Measurements from ENCODE around the gene LYZL4.

Gene LYZL4

DNA sequence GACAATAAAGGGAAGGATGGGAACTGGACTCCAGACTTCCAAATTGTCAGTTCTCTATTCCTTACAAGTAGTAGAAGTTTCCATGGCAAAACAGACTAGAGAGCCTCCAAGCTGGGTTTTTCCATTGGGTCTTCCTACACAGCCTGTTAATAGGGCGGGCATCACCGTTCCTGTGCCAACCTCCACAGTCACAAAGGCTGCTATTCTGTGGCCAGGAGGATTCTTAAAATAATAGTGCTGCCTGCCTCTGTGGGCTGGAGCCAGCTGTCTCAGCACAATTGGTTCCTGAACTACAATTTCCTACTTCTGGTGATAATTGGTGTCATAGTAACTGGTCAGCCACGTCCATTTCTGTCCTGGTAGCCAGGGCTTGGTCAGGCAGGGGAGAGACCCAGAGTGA is 38.6 kb downstream of the LYZL4 start:
- no peak for DNase-seq (ENCODE audit: low spot score)

DNA sequence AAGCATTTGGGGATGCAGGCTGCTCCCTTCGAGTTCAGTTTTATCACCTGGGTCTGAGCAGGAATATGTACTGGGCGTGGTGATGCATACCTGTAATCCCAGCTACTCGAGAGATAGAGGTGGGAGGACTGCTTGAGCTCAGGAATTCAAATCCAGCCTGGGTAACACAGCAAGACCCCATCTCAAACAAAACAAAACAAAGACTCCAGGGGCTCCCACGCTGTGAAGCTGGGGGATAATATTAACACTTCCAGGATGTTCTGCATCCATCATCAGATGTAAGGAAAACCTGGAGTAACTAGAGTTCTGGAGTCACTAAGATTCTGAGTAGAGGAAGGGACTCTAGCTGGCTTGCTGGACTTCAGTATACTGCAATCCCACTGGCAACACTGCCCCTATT is 40.6 kb downstream of the LYZL4 start:
- DNase-seq (ENCODE audit: low spot score): no peak

DNA sequence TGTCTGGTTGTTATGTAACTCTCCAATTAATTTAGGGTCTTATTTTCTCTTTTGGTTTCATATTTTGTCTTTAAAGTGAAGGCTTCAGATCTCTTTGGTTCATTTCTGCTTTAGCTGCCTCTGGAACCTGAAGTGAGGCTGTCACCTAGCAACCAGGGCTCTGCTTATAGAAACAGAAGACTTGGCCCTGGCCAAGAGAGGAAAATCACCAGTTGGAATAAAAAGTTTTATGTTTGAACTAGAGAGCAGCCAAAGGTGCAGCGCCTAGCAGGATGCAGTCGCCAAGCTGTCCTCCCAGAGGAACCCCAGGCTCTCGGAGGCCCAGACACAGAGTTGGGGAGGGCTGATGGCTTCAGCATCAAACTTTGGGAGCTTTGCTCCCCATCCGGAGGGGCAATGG is 41.1 kb downstream of the LYZL4 start:
- DNase-seq (ENCODE audit: low spot score): peak; percentile 22

DNA sequence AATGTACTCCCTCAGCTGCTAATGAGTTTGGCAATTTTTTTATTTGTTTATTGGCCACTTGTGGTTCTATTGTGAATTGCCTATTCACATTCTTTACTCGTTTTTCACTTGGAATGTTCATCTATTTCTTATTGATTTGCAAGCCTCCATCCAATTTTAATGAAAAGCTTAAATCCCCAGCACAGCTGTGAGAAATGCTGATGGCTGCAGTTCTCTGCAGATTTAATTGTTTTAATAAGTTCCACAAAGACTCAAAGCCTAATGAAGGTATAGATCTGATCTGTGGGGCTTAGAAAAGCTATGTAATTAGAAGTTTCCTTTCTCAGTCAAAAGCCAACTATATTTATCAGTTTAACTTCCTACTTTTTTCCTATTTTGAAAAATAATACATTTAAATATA is 41.5 kb downstream of the LYZL4 start:
- no peak for DNase-seq (ENCODE audit: low spot score)

DNA sequence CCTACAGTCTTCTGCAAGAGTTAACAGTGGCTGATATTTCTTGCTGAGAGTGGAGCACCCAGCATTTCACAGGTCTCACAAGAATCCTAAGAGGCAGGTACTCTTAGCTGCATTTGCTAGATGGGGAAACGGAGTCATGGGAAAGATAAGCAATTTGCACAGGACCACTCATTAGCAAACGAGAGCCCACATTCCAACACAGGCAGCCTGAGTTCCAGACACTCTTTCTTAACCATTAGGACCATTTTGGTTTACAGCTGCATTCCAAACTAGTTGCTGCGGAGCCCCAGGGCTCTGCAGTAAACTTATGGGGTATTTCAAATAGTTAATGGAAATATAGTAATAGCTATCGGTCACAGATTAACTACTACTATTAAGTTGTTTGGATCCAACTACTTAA is 42.5 kb downstream of the LYZL4 start:
- no peak for DNase-seq (ENCODE audit: low spot score)

DNA sequence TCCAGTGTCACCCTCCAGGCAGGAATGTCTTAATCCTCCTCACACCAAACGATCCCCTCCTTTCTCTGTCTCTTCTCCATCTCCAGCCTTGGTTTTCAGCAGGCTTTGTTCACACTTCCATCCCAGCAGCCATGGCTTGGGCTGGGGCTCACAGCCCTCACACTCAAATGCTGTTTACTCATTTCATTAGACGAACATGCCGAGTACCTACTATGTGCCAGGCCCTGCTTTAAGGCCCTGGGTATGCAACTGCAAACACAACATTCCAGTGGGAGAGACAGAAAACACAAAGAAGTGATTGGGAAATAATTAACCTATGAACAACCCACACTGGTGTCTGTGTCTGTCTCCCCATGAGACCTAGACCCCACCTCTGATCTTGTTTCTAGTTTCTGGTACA is 43.9 kb downstream of the LYZL4 start:
- DNase-seq (ENCODE audit: low spot score): no peak

DNA sequence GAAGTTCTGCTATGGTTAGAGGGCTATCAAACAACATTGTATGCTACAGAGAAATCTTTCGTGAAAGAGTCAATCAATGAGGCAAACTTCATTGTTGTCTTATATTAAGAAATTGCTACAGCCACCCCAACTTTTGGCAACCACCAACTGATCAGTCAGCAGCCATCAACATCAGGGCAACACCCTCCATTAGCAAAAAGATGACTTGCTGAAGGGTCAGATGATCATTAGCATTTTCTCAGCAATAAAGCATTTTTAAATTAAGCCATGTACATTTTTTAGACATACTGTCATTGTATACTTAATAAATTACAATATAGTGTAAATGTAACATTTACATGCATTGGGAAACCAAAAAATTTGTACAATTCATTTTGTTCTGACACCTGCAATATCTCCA is 53.1 kb downstream of the LYZL4 start:
- DNase-seq (ENCODE audit: low spot score): no peak

DNA sequence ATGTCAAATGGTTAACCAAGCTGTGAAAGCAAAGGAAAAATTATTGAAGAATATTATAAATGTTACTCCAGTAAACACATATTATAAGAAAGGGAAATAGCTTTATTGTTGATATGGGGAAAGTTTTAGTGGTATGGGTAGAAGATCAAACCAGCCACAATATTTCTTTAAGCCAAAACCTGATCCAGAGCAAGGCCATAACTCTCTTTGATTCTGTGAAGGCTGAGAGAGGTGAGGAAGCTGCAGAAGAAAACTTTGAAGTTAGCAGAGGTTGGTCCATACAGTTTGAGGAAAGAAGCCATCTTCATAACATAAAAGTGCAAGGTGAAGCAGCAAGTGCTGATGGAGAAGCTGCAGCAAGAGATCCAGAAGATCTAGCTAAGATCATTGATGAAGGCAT is 54.8 kb downstream of the LYZL4 start:
- DNase-seq (ENCODE audit: low spot score): no peak

DNA sequence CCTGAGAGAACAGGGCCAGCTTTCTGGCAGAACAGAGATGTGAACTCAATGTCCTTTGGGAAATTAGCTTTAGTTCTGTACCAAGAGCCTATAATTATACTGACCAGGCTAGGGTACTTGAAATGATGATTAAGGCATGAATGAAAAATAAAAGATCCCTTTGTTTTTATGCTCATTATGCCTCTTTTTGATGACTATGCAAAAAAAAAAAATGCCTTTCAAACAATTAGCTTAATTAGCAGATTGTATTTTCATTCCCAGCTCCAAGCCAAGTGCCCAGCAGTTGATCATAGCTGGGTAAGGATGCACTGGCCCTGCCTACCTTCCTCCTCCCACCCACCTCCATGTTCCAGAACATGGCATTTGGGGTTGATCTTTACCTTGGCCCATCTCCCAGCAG is 56.8 kb downstream of the LYZL4 start:
- peak; percentile 10 for DNase-seq (ENCODE audit: low spot score)

DNA sequence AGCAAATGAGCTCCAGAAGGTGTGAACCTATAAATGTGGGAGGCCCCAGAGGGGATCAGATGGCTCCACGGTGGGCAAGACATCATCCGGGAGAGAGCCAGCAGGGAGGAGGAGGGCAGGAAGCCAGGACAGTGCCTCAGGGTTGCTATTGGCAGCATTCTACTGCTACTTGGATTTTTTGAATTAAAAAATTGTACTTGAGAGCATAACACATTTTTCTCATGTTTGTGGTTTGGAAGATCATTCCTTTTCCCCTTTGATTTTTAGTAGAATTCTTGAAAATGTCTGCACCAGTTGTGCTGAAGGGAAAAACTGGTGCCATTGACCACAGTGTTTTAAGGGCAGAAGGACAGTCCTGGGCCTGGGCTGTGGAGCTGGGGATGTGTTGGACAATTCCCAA is 59.2 kb downstream of the LYZL4 start:
- no peak for DNase-seq (ENCODE audit: low spot score)

DNA sequence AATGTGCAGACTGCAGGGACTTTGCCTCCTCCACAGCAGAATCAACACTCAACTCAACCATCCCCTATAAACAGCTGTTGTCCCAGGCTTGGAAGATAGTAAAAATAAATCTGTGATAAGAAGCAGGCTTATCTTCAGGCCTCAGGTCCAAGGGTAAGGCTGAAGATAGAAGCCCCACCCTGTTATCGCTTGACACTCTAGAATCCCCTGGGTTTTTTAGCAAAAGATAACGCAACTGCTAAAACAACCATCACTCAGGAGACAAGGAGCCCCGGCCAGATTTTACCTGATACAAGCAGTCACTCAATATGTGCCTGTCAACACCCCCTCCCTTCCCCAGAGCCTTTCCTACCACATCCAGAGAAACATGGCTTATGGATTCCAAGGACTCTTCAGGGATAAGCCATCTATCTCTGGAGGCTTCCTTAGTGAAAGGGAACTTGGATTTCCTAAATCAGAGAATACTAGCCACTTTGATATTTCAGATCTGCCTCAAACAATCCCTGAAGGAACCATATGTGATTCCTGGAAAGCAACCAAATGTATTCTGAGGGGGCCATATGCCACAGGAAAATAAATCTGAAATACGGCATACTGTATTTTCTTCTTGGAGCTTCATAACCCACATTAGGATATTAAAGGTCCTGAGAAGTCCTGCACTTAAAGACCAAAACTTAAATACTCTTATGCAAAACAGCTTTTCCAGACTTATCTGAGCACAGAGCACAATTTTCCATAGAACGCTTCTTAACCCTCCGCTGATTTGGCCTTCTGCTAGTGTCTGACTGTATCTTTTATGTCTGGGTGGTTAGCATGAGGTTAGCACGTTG is 60.4 kb downstream of the LYZL4 start:
- DNase-seq (ENCODE audit: low spot score): peak; percentile 70

DNA sequence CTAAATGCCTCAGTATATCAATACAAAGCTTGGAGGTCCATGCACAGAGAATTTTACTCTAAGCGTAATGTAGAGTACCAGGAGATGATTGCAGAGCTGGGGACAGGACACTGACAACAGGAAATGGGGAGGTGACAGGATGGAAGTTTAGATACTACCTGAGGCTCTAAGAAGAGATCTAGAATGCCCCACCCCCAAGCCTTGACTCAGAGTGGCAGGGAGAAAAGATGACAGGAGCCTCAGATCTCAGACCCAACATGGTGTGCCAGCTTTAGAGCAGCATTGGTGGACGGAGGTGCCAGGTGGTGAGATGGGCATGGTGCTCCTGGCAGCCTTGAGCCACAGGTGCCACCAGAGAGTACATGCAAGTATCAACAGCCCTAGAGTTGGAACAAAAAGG is 62.5 kb downstream of the LYZL4 start:
- DNase-seq (ENCODE audit: low spot score): no peak

Data from cerebellar cortex (tissue), 1 donor.